HG03025 (cell line): Measurements from ENCODE around the gene ITPA.

Source experiments
- ATAC-seq: cut with Tn5 transposase; IDR thresholded peaks from one replicate; pipeline ENCODE4 v1.9.1; 2021; ENCODE audit warnings: mild to moderate bottlenecking, moderate library complexity; ENCODE audit not compliant: unreplicated experiment, low FRiP score

ITPA gene

GRCh38 chr20:3240776-3241363, 31.6 kb downstream of the ITPA start:
- ATAC-seq, result no peak

- ATAC-seq, result no peak
Observed at GRCh38 chr20:3242172-3242692, 32.9 kb downstream of the ITPA start.

GRCh38 chr20:3243718-3244358, 34.5 kb downstream of the ITPA start:
- no peak for ATAC-seq

DNA sequence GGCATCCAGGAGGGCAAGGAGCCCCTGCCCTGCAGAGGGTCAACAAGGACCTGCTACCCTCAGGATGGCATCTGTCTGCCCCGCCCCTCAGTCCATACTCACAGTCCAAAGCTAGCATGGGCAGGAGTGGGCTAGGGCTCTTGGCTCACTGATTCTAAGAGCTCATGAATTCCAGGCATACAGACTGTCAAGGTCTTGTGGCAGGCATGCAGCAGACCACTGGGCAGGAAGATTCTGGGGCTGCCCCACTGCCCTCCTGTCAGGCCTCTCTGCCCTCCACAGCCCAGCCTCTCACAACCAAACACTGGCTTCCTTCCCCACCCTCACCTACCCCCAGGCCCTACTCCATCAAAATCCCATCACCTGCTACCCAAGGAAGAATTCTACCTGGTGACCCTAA, 35.3 kb downstream of the ITPA start:
- ATAC-seq, result no peak

- no peak for ATAC-seq
Observed at GRCh38 chr20:3245156-3245555, 35.9 kb downstream of the ITPA start.

GRCh38 chr20:3245711-3246110, 36.4 kb downstream of the ITPA start:
- no peak for ATAC-seq

DNA sequence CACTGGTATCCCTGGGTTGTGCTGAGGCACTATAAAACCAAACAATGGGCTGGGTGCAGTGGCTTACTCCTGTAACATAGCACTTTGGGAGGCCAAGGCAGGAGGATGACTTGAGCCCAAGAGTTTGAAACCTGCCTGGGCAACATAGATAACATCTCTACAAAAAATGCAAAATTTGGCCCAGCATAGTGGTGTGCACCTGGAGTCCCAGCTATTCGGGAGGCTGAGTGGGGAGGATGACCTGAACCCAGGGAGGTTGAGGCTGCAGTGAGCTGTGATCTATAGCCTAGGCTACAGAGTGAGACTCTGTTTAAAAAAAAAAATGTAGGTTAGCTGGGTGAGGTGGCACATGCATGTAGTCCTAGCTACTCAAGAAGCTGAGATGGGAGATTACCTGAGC, 37.4 kb downstream of the ITPA start:
- ATAC-seq, result no peak

- ATAC-seq, result no peak
Observed at GRCh38 chr20:3247638-3248037, 38.3 kb downstream of the ITPA start.

- ATAC-seq, result no peak
Observed at GRCh38 chr20:3248167-3248992, 39.1 kb downstream of the ITPA start.

DNA sequence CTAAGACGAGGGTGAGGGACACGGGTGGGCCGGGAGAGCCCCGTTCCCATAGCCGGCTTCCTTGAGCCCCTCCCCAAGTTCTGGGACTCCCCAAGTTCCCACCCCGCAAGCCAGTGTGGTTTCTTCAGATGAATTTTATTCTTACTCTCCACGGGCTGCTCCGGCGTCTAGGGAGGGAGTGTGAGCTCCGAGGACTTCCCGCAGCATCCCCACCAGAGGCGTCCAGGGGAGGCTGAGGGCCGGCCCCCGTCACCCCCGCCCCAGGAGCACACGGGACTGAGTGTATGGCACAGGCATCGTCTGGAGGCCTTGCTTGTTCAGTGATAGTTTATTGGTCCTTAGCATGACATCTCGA, 39.7 kb downstream of the ITPA start:
- ATAC-seq, result no peak

DNA sequence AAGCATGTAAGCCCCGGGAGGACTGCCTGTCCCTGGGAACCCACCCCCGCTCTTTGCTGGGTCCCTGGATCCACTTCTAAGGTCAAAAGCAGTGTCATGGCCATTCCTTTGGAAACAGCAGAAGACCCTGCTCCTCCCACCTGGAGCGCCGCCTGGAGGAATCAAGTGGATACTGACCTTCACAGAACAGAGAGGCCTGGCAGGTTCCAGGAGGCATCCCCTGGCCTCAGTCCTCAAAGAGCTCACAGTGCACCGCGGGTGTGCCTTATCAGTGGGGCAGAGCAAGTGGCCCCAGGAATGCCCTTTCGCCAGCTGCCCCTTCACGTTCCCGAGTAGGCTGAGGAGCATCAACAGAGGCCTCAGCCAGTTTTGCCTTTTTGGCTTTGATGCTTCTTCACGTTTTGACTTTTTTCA, 40.8 kb downstream of the ITPA start:
- ATAC-seq, result no peak

- ATAC-seq, result no peak
Observed at GRCh38 chr20:3251806-3252205, 42.5 kb downstream of the ITPA start.

GRCh38 chr20:3255728-3256127, 46.4 kb downstream of the ITPA start:
- ATAC-seq, result no peak

DNA sequence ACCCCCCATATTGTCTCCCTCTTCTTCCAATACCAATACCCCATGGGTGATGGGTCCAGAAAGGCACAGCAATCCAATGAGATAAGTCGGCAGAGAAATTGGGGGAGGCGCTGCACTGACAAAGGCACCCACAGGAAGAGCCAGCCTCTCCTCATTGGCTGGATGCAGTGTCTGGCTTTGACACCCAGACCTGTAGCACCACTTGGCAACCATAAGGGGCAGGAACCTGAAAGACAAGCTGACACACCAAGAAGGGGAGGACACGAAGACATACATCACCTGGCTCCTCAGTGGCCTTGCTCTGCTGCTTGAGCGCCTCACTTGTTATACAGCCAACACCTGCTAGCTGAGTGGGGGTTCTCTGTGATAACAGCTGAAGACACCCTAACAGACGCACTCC, 49.1 kb downstream of the ITPA start:
- ATAC-seq, result no peak

DNA sequence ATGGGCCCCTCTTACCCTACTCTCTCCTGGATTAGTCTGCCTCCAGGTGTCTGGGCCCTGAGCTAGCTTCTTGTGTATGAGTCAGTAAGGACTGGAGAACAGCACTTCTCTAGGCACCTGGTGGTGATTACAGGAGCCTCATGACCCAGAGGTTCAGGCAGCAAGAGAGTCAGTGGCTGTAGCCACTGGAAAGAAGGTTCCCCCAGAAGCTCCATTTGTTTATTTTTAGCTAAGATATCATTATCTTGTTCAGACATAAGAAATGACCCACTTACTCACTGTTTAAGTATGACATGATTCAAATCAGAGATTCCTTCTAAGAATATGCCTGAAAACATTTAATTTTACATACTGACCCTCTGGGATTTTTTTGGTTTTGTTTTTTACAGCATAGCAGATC, 53.3 kb downstream of the ITPA start:
- no peak for ATAC-seq

- ATAC-seq, result no peak
Observed at GRCh38 chr20:3270051-3270450, 60.8 kb downstream of the ITPA start.

GRCh38 chr20:3273371-3273770, 64.1 kb downstream of the ITPA start:
- no peak for ATAC-seq
